ENCODE measurements around the gene POM121C. TPM values are rescaled to one million over a fixed set of nuclear protein-coding genes. Genes with fewer than 3 reads are reported as not detected.
"Not testable (repeated sequence)": the region's sequence is repeated elsewhere in the genome, so short reads cannot be mapped to it uniquely, and the experiment has no call there.

POM121C gene
- 10 to 100 TPM; 73.6 to 84.4 TPM for total RNA-seq
- total RNA-seq, result 20.3 to 37.7 reads per million in 2 donors

DNA sequence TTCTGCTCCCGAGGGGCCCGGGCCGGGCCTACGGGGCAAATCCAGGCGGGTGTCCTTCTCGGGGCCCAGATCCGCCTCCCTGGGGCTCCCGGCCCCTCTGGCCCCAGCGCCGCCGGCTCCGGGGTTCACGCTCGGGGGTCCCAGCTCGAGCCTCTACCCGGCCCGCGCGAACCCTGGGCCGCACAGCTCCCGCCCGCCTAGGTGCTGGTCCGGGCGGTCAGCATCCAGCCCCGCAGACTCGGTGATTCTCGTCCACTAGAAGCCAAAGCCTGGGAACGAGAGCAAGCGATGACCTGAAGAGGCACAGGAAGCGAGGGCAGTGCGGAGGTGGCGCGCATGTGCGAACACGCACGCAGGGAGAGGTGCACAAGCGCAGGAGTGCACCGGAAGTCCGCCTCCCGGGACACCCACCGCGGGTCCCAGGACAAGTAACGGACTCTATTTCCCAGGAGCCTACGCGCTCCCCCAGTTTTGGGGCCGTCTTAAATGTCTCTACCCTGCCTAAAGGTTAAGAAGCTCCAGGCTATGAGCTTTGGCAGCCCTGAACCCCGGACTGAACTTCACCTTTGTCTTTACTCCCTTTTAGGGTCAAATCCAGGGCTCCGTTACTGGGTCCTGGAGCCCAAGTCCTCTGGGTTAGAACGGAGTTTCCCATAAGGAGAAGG lies at the start of gene POM121C:
Gene POM121C, minus strand, starts transcription at position 321 of the 665 bp plus-strand sequence. CDS start 44,803 bp downstream, outside the sequence.
- not testable (repeated sequence) for H3K36me3 Mint-ChIP-seq (ENCODE audit: low read depth); H3K9me3 ChIP-seq (ENCODE audit: control insufficient read depth, low read length, poor library complexity, severe bottlenecking); H3K27me3 Mint-ChIP-seq; H3K4me1 Mint-ChIP-seq
- H3K27ac Mint-ChIP-seq, result peak within 1 kb of the TSS; percentile 87
- H3K4me3 Mint-ChIP-seq, result peak within 1 kb of the TSS; percentile 91
- peak; percentile 99 for ATAC-seq
- peak; percentile 58 to 73 (median 61) for DNase-seq

- Mint-ChIP-seq H3K27ac (no peak overlapping the region), H3K27me3 (no peaks in the 10 kb centered on the region), H3K4me1 (peaks cover 3% of the 10 kb centered on the region), H3K36me3 (ENCODE audit: low read depth) (peaks cover 3% of the 10 kb centered on the region), H3K4me3 (no peak overlapping the region)
- ATAC-seq, result no peak
- H3K9me3 ChIP-seq (ENCODE audit: control insufficient read depth, low read length, poor library complexity, severe bottlenecking), result no peaks in the 10 kb centered on the region
- DNase-seq, result no peak
Measured at GRCh38 chr7:75534727-75535307, 48.7 kb upstream of the POM121C start.

DNA sequence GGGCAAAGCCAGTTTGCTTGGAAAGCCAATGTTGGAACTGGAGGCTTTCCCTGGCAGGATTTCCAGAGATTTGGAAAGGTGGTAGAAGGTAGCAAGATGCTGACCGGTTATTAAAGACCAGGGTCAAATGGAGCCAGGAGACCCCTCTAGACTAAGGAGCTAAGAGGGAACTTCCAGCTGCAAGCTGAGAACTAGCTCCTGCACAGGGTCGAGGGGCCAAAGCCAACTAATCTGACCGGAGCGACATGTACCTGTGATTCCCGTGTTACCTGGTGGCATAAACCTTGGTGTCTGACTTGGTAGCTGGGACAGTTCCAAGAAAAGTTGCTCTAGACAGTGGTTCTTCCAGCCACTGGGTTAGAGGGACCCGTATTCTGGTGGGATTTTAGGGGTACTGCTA lies 47.8 kb upstream of the POM121C start:
- no peak overlapping the region for H3K27ac Mint-ChIP-seq
- H3K4me3 Mint-ChIP-seq, result no peak overlapping the region
- H3K9me3 ChIP-seq (ENCODE audit: control insufficient read depth, low read length, poor library complexity, severe bottlenecking), result no peaks in the 10 kb centered on the region
- no peak for ATAC-seq
- no peaks in the 10 kb centered on the region for H3K27me3 Mint-ChIP-seq
- H3K4me1 Mint-ChIP-seq, result no peaks in the 10 kb centered on the region
- H3K36me3 Mint-ChIP-seq (ENCODE audit: low read depth), result no peaks in the 10 kb centered on the region
- no peak for DNase-seq

DNA sequence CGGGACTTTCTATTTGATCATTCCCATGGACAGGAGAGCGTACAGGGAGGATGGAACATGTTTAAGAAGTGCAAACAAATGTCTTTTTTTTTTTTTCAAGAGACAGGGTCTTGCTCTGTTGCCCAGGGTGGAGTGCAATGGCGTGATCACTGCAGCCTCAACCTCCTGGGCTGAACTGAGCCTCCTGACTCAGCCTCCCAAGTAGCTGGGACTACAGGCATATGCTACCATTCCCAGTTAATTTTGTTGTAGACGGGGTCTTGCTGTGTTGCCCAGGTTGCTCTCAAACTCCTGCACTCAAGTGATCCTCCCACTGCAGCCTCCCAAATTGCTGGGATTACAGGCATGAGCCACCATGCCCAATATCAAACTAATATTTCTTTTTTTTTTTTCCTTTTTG lies 46.5 kb upstream of the POM121C start:
- no peaks in the 10 kb centered on the region for H3K9me3 ChIP-seq (ENCODE audit: control insufficient read depth, low read length, poor library complexity, severe bottlenecking)
- ATAC-seq (no peak), DNase-seq (no peak)
- Mint-ChIP-seq H3K27me3 (no peaks in the 10 kb centered on the region), H3K4me1 (peaks cover 3% of the 10 kb centered on the region), H3K27ac (no peak overlapping the region), H3K36me3 (ENCODE audit: low read depth) (no peaks in the 10 kb centered on the region), H3K4me3 (no peak overlapping the region)

- ATAC-seq, result no peak
- Mint-ChIP-seq H3K4me3 (no peak overlapping the region), H3K36me3 (ENCODE audit: low read depth) (no peaks in the 10 kb centered on the region), H3K27ac (peak overlapping the region; percentile 51), H3K4me1 (peaks cover 12% of the 10 kb centered on the region), H3K27me3 (no peaks in the 10 kb centered on the region)
- DNase-seq, result no peak
- no peaks in the 10 kb centered on the region for H3K9me3 ChIP-seq (ENCODE audit: control insufficient read depth, low read length, poor library complexity, severe bottlenecking)
Measured at GRCh38 chr7:75531359-75531821, 45.3 kb upstream of the POM121C start.

DNA sequence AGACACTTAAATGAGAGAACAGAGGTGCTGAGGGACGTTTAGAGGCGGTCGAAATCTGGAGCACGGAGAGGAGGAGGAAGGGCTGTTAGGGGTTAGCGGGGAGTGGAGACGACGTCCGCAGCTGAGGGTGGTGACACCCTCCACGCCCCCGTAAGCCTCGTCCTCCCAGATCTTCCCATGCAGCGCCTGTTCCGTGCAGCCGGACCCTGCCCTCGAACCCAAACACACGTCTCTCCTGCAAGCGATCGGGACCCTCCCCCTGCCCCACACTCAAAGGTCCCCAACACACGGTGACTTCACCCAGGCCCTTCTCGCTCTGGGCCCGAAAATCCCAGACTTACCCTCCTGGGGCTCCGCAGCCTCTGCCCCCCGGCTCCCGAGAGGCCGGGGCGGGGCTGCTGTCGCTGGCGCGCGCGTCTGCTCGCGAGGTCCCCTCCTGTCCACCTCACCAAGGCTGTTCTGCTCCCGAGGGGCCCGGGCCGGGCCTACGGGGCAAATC lies 41.2 kb upstream of the POM121C start:
- Mint-ChIP-seq H3K4me3 (peak overlapping the region; percentile 94), H3K27ac (peak overlapping the region; percentile 91), H3K4me1 (peaks cover 25% of the 10 kb centered on the region)
- H3K9me3 ChIP-seq (ENCODE audit: control insufficient read depth, low read length, poor library complexity, severe bottlenecking); ATAC-seq; H3K27me3 Mint-ChIP-seq; H3K36me3 Mint-ChIP-seq (ENCODE audit: low read depth); DNase-seq: not testable (repeated sequence)

- not testable (repeated sequence) for H3K27ac Mint-ChIP-seq; H3K4me3 Mint-ChIP-seq; ATAC-seq; H3K36me3 Mint-ChIP-seq (ENCODE audit: low read depth); H3K27me3 Mint-ChIP-seq; H3K9me3 ChIP-seq (ENCODE audit: control insufficient read depth, low read length, poor library complexity, severe bottlenecking); DNase-seq
- H3K4me1 Mint-ChIP-seq, result peaks cover 27% of the 10 kb centered on the region
Measured at GRCh38 chr7:75521727-75522126, 35.6 kb upstream of the POM121C start.

- H3K27ac Mint-ChIP-seq; H3K36me3 Mint-ChIP-seq (ENCODE audit: low read depth); H3K27me3 Mint-ChIP-seq; ATAC-seq; DNase-seq; H3K9me3 ChIP-seq (ENCODE audit: control insufficient read depth, low read length, poor library complexity, severe bottlenecking); H3K4me3 Mint-ChIP-seq: not testable (repeated sequence)
- peaks cover 15% of the 10 kb centered on the region for H3K4me1 Mint-ChIP-seq
Measured at GRCh38 chr7:75518842-75519241, 32.7 kb upstream of the POM121C start.

- not testable (repeated sequence) for ATAC-seq; H3K4me3 Mint-ChIP-seq; H3K36me3 Mint-ChIP-seq (ENCODE audit: low read depth); H3K9me3 ChIP-seq (ENCODE audit: control insufficient read depth, low read length, poor library complexity, severe bottlenecking); H3K27me3 Mint-ChIP-seq; DNase-seq; H3K4me1 Mint-ChIP-seq; H3K27ac Mint-ChIP-seq
Measured at GRCh38 chr7:75509033-75509432, 22.9 kb upstream of the POM121C start.

GRCh38 chr7:75492020-75492419 lies 5.9 kb upstream of the POM121C start, which contains the start of gene SPDYE5:
SPDYE5 (plus strand) TSS chr7:75492320; CDS start chr7:75494048, 1,728 bp downstream.
- not testable (repeated sequence) for H3K27ac Mint-ChIP-seq; H3K9me3 ChIP-seq (ENCODE audit: control insufficient read depth, low read length, poor library complexity, severe bottlenecking); H3K36me3 Mint-ChIP-seq (ENCODE audit: low read depth); H3K4me1 Mint-ChIP-seq; H3K4me3 Mint-ChIP-seq; H3K27me3 Mint-ChIP-seq; ATAC-seq; DNase-seq

DNA sequence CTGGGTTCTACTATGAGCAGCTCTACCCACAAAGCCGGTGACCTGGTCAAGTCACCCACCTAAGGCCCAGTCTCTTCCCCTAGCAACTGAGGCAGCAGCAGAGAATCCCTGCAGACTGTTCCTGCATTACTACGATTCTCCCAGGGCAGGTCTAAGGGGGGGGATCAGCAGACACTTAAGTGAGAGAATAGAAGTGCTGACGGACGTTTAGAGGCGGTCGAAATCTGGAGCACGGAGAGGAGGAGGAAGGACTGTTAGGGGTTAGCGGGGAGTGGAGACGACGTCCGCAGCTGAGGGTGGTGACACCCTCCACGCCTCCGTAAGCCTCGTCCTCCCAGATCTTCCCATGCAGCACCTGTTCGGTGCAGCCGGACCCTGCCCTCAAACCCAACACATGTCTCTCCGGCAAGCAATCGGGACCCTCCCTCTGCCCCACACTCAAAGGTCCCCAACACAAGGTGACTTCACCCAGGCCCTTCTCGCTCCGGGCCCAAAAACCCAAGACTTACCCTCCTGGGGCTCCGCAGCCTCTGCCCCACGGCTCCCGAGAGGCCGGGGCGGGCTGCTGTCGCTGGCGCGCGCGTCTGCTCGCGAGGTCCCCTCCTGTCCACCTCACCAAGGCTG lies 632 bp downstream of the POM121C start:
- not testable (repeated sequence) for DNase-seq; H3K4me1 Mint-ChIP-seq; ATAC-seq; H3K36me3 Mint-ChIP-seq (ENCODE audit: low read depth); H3K27me3 Mint-ChIP-seq; H3K9me3 ChIP-seq (ENCODE audit: control insufficient read depth, low read length, poor library complexity, severe bottlenecking)
- H3K4me3 Mint-ChIP-seq, result peak overlapping the region; percentile 91
- H3K27ac Mint-ChIP-seq, result peak overlapping the region; percentile 87

DNA sequence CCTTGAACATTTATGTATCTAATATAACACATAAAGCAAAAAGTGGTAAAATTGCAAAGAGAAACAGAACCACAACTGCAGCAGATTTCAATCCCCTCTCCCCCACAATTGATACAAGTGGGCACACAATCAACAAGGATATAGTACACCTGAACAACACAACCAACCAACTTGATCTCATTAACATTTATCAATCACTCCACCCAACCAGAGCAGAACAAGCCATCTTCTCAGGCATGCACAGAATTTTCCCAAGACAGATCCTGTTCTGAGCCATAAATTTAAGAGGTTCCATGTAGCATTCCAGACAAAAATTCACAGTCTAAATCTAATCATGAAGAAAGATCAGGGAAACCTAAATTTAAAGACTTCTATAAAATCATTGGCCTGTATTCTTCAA lies 5.8 kb downstream of the POM121C start:
- not testable (repeated sequence) for H3K27me3 Mint-ChIP-seq; ATAC-seq; DNase-seq; H3K4me3 Mint-ChIP-seq; H3K36me3 Mint-ChIP-seq (ENCODE audit: low read depth); H3K27ac Mint-ChIP-seq; H3K4me1 Mint-ChIP-seq; H3K9me3 ChIP-seq (ENCODE audit: control insufficient read depth, low read length, poor library complexity, severe bottlenecking)

GRCh38 chr7:75477457-75477856 lies 8.6 kb downstream of the POM121C start:
- H3K27me3 Mint-ChIP-seq; ATAC-seq; DNase-seq; H3K36me3 Mint-ChIP-seq (ENCODE audit: low read depth); H3K4me1 Mint-ChIP-seq; H3K4me3 Mint-ChIP-seq; H3K9me3 ChIP-seq (ENCODE audit: control insufficient read depth, low read length, poor library complexity, severe bottlenecking); H3K27ac Mint-ChIP-seq: not testable (repeated sequence)
